NCI-H2107 treated with DMSO at 0.1 percent for 48 hours (cell line): Measurements from ENCODE around the gene TMEM37.
"Not testable (repeated sequence)": the region's sequence is repeated elsewhere in the genome, so short reads cannot be mapped to it uniquely, and the experiment has no call there.

ENCODE experiments used
- DNase-seq: peaks from one replicate; lab custom pipeline; 2025; ENCODE audit not compliant: unreplicated experiment; lab: John Stamatoyannopoulos, UW

The TMEM37 gene

GRCh38 chr2:119431155-119431975 lies at the start of gene TMEM37:
TMEM37 (plus strand) TSS chr2:119431854; CDS start chr2:119431904, 50 bp downstream.
- DNase-seq, result no peak

GRCh38 chr2:119383410-119384140 lies 48.1 kb upstream of the TMEM37 start:
- DNase-seq, result no peak

DNA sequence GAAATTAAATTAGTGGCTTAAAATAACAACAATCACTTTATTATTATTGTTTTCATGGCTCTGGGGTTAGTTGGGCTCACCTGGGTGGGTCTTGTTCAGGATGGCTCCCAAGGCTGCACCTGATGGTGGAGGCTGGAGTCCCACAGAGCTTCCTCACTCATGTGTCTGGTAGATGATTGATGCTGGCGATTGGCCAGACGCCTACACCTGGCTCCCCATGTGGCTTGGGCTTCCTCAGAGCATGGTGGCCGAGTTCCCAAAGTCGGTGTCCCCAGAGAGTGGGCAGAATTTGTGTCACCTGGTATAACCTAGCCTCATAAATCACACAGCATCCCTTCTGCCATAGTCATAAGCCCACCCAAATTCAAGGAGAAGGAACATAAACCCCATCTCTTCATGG lies 46.7 kb upstream of the TMEM37 start:
- no peak for DNase-seq

- DNase-seq, result no peak
These were observed 46.2 kb upstream of the TMEM37 start for GRCh38 chr2:119385466-119385865.

GRCh38 chr2:119387381-119388129 lies 44.1 kb upstream of the TMEM37 start:
- no peak for DNase-seq

DNA sequence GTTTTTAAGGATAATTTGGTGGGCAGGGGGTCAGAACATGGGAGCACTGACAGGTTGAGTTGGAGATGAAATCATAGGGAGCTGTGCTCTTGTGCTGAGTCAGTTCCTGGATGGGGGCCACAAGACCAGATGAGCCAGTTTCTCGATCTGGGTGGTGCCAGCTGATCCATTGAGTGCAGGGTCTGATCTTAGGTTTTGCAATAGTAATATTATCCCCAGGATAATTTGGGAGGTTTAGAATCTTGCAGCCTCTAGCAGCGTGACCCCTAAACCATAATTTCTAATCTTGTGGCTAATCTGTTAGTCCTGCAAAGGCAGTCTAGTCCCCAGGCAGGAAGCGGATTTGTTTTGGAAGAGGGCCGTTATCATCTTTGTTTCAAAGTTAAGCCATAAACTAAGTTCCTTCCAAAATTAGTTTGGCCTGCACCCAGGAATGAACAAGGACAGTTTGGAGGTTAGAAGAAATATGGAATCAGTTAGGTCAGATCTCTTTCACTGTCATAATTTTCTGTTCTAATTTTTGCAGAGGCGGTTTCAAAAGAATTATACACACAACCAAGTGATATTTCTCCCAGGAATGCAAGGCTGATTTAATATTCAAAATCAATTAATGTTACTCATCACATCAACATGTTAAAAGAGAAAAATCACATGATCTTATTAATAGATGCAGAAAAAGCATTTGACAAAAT lies 41.9 kb upstream of the TMEM37 start:
- DNase-seq, result no peak

- no peak for DNase-seq
These were observed 37.5 kb upstream of the TMEM37 start for GRCh38 chr2:119393971-119394748.

DNA sequence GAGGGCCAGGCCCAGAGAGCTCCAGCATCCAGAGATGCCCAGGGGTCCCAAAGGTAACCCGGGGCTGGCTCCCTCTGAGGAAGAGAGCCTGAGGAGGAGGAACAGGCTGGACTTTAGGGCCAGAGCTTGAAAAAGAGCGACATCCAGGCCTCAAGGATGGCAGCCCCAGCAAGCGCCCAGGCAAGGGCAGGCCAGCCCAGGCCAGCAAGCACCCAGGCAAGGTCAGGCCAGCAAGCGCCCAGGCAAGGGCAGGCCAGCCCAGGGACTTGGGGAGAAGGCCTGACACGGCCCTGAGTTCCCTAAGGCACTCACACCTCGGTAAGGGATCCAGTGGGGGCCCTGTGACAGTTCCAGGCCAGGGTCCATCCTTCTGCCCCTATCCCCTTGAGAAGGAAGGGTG lies 34.5 kb upstream of the TMEM37 start:
- no peak for DNase-seq

DNA sequence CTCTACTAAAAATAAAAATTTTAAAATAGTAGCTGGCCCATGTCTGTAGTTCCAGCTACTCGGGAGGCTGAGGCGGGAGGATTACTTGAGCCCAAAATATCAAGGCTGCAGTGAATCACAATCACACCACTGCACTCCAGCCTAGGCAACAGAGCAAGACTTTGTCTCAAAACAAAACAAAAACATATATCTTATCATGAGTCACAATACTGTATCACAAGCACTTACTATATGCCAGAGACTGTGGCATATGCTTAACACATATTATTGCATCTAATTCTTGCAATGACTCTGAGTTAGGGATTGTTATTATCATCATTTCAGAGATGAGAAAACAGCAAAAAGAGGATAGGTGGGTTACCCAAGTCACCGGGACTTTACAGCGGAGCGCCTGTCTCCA lies 29.5 kb upstream of the TMEM37 start:
- DNase-seq, result no peak

GRCh38 chr2:119402645-119403560 lies 28.8 kb upstream of the TMEM37 start:
- DNase-seq, result no peak

DNA sequence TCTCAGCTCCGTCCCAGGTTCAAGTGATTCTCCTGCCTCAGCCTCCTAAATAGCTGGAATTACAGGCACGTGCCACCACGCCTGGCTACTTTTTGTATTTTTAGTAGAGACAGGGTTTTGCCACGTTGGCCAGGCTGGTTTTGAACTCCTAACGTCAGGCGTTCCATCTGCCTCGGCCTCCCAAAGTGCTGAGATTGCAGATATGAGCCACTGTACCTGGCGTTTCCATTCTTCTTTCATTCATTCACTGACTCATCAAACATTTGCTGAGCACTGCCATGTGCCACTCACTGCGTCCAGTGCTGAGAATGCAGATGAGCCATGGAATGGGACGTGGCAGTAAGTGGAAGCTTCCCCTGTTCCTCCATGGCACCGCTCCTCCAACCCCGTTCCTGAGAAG lies 28.0 kb upstream of the TMEM37 start:
- not testable (repeated sequence) for DNase-seq

DNA sequence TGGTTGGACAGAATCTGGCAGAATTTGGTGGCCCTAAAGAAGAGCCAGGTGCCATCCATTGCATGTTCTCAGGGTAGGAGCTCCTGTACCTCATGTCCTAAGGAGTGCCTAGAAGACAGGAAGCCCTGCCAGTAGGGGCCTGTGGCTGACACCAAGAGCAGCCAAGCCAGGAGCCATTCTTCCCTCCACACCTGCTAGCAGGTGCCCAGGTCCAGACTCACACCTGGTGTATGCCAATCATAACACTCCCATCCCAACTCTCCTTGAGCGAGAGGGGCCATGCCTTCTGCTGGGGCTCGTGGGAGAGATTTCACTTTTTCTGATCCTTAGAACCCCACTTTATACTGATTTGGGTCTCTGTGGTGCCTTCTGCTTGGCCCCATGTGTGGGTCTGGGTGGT lies 26.5 kb upstream of the TMEM37 start:
- no peak for DNase-seq

DNA sequence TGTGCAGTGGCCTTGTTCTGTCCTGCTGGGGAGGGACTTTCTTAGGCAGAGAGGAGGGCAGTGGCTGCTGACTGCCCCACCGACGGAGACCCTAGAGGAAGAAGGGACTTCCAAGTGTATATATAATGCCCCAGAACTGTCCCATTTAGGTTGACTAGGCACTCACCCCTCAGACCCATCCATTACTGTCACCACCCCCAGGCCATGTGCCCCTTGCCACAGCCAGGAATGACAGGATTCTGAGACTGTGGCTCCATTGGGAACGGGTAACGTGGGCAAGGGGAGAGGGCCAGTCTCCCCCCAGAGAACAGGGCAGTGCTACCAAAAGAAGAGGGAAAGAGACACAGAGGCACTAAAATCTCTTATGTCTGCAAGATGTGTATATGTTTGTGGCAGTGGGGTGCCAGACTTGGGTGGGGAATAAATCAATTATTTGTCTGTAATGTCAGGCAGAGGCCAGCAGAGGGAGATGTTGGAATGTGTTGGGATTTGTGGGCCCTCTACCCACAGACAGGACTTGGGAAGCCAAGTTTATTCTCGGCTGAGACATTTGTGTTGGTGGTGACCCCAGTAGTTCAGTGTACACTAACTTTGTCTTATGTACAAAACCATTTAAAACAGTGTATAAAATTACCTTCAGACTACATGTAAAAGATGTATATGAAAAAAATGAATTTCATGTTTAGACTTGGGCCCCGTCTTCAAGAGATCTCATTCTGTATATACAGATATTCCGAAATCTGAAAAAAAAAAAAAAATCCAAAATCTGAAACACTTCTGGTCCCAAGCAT lies 24.0 kb upstream of the TMEM37 start:
- peak; percentile 26 for DNase-seq

GRCh38 chr2:119408221-119408619 lies 23.4 kb upstream of the TMEM37 start:
- DNase-seq, result no peak

GRCh38 chr2:119409506-119409905 lies 22.1 kb upstream of the TMEM37 start:
- DNase-seq, result no peak

GRCh38 chr2:119414894-119415293 lies 16.8 kb upstream of the TMEM37 start:
- DNase-seq, result no peak

GRCh38 chr2:119415630-119416029 lies 16.0 kb upstream of the TMEM37 start:
- no peak for DNase-seq

- no peak for DNase-seq
These were observed 15.2 kb upstream of the TMEM37 start for GRCh38 chr2:119416299-119416923.
